Endothelial cell of umbilical vein (primary cell): ENCODE measurements around the gene JARID2.

Experiments
- MAX ChIP-seq: IDR thresholded peaks from 2 replicates; pipeline ENCODE4 v1.6.1; 2011; ENCODE audit not compliant: insufficient read depth, insufficient read length
- MYC ChIP-seq: IDR thresholded peaks from one replicate; pipeline ENCODE4 v1.6.1; 2011; ENCODE audit warnings: mild to moderate bottlenecking, low read depth, low read length
- POLR2A ChIP-seq: IDR thresholded peaks from 2 replicates; pipeline ENCODE4 v1.6.1; 2012; ENCODE audit warnings: low read depth, mild to moderate bottlenecking, control low read depth, low read length
- POLR2AphosphoS5 ChIP-seq: IDR thresholded peaks from 2 replicates; pipeline ENCODE4 v1.6.1; 2012; ENCODE audit warnings: low read depth, mild to moderate bottlenecking, control low read depth, low read length, moderate library complexity; ENCODE audit not compliant: insufficient read depth
- TF ChIP-seq, protein P1 (sequence below), 2 donors: IDR thresholded peaks; 1 replicate in 1 of 2; 2 replicates in 1 of 2; pipeline ENCODE4 v1.5.1; 2011; ENCODE audit warnings: low read length in 2 of 2, mild to moderate bottlenecking in 2 of 2, moderate library complexity in 2 of 2, control low read depth in 1 of 2, inconsistent platforms in 1 of 2, low read depth in 1 of 2; ENCODE audit not compliant: insufficient read depth in 1 of 2; ENCODE audit errors: extremely low read depth in 1 of 2

GRCh38 chr6:15342114-15342513, 96.2 kb downstream of the JARID2 start:
- TF ChIP-seq POLR2AphosphoS5 (no peak), MYC (no peak), MAX (no peak), POLR2A (no peak)
- TF ChIP-seq, protein P1, sequence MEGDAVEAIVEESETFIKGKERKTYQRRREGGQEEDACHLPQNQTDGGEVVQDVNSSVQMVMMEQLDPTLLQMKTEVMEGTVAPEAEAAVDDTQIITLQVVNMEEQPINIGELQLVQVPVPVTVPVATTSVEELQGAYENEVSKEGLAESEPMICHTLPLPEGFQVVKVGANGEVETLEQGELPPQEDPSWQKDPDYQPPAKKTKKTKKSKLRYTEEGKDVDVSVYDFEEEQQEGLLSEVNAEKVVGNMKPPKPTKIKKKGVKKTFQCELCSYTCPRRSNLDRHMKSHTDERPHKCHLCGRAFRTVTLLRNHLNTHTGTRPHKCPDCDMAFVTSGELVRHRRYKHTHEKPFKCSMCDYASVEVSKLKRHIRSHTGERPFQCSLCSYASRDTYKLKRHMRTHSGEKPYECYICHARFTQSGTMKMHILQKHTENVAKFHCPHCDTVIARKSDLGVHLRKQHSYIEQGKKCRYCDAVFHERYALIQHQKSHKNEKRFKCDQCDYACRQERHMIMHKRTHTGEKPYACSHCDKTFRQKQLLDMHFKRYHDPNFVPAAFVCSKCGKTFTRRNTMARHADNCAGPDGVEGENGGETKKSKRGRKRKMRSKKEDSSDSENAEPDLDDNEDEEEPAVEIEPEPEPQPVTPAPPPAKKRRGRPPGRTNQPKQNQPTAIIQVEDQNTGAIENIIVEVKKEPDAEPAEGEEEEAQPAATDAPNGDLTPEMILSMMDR (IDR thresholded peaks at IDR 0.05; ENCODE audit: extremely low read depth in 1 of 2, insufficient read depth in 1 of 2, low read depth in 1 of 2, low read length in 2 of 2): no peak
